T-helper 1 cell treated with Interleukin-12 subunit alpha and Interleukin-12 subunit beta and Interleukin-4 antibody, amounts not matched to agents 30 μg/mL and 1 μg/mL, for 36 hours (primary cell): ENCODE measurements around the gene CCDC188.

ENCODE experiments used
- H3K27ac Mint-ChIP-seq: one replicate; pipeline ENCODE4 v1.8.0; 2021; ENCODE audit warnings: mild to moderate bottlenecking, mixed read lengths
- H3K27me3 Mint-ChIP-seq: one replicate; pipeline ENCODE4 v1.8.0; 2021; ENCODE audit warnings: low read depth, mixed read lengths
- H3K36me3 Mint-ChIP-seq: one replicate; pipeline ENCODE4 v1.8.0; 2021; ENCODE audit warnings: low read depth, mixed read lengths
- H3K4me1 Mint-ChIP-seq: one replicate; pipeline ENCODE4 v1.8.0; 2021; ENCODE audit warnings: low read depth, mixed read lengths
- H3K4me3 Mint-ChIP-seq: one replicate; pipeline ENCODE4 v1.8.0; 2021; ENCODE audit warnings: mild to moderate bottlenecking, moderate library complexity, mixed read lengths
- H3K9me3 Mint-ChIP-seq: one replicate; pipeline ENCODE4 v1.8.0; 2021; ENCODE audit warnings: mixed read lengths

CCDC188 gene

GRCh38 chr22:20188567-20188877 lies 37.7 kb upstream of the CCDC188 start:
- no peak overlapping the region for H3K27ac Mint-ChIP-seq
- H3K9me3 Mint-ChIP-seq: no peaks in the 10 kb centered on the region

GRCh38 chr22:20187777-20188566 lies 37.1 kb upstream of the CCDC188 start:
- H3K36me3 Mint-ChIP-seq: no peaks in the 10 kb centered on the region
- H3K4me3 Mint-ChIP-seq: no peak overlapping the region
- no peaks in the 10 kb centered on the region for H3K27me3 Mint-ChIP-seq
- no peaks in the 10 kb centered on the region for H3K4me1 Mint-ChIP-seq
- H3K9me3 Mint-ChIP-seq: no peaks in the 10 kb centered on the region
- H3K27ac Mint-ChIP-seq: no peak overlapping the region

More at GRCh38 chr22:20188567-20188877, 37.7 kb upstream of the CCDC188 start:
- H3K36me3 Mint-ChIP-seq: no peaks in the 10 kb centered on the region
- no peaks in the 10 kb centered on the region for H3K27me3 Mint-ChIP-seq
- no peaks in the 10 kb centered on the region for H3K4me1 Mint-ChIP-seq
- H3K4me3 Mint-ChIP-seq: no peak overlapping the region

- no peaks in the 10 kb centered on the region for H3K27me3 Mint-ChIP-seq
- H3K4me1 Mint-ChIP-seq: no peaks in the 10 kb centered on the region
- H3K4me3 Mint-ChIP-seq: no peak overlapping the region
- H3K36me3 Mint-ChIP-seq: no peaks in the 10 kb centered on the region
- H3K9me3 Mint-ChIP-seq: no peaks in the 10 kb centered on the region
- H3K27ac Mint-ChIP-seq: no peak overlapping the region
Measured at GRCh38 chr22:20186871-20187546, 36.2 kb upstream of the CCDC188 start.

GRCh38 chr22:20186183-20186870 lies 35.5 kb upstream of the CCDC188 start:
- H3K27me3 Mint-ChIP-seq: no peaks in the 10 kb centered on the region
- no peaks in the 10 kb centered on the region for H3K4me1 Mint-ChIP-seq
- H3K36me3 Mint-ChIP-seq: no peaks in the 10 kb centered on the region
- no peak overlapping the region for H3K4me3 Mint-ChIP-seq
- no peaks in the 10 kb centered on the region for H3K9me3 Mint-ChIP-seq
- no peak overlapping the region for H3K27ac Mint-ChIP-seq

- no peak overlapping the region for H3K4me3 Mint-ChIP-seq
- H3K27me3 Mint-ChIP-seq: no peaks in the 10 kb centered on the region
- no peaks in the 10 kb centered on the region for H3K4me1 Mint-ChIP-seq
- H3K36me3 Mint-ChIP-seq: no peaks in the 10 kb centered on the region
- no peaks in the 10 kb centered on the region for H3K9me3 Mint-ChIP-seq
- H3K27ac Mint-ChIP-seq: no peak overlapping the region
Measured at GRCh38 chr22:20185750-20186149, 34.9 kb upstream of the CCDC188 start.

- no peaks in the 10 kb centered on the region for H3K36me3 Mint-ChIP-seq
- no peak overlapping the region for H3K4me3 Mint-ChIP-seq
- H3K4me1 Mint-ChIP-seq: no peaks in the 10 kb centered on the region
- no peak overlapping the region for H3K27ac Mint-ChIP-seq
- H3K9me3 Mint-ChIP-seq: no peaks in the 10 kb centered on the region
- H3K27me3 Mint-ChIP-seq: no peaks in the 10 kb centered on the region
Measured at GRCh38 chr22:20184501-20185165, 33.8 kb upstream of the CCDC188 start.

GRCh38 chr22:20183823-20184222 lies 33.0 kb upstream of the CCDC188 start:
- Mint-ChIP-seq H3K4me3 (no peak overlapping the region), H3K27ac (no peak overlapping the region), H3K27me3 (no peaks in the 10 kb centered on the region), H3K4me1 (no peaks in the 10 kb centered on the region), H3K36me3 (no peaks in the 10 kb centered on the region), H3K9me3 (no peaks in the 10 kb centered on the region)

- H3K9me3 Mint-ChIP-seq: no peaks in the 10 kb centered on the region
- H3K27ac Mint-ChIP-seq: no peak overlapping the region
- H3K4me1 Mint-ChIP-seq: no peaks in the 10 kb centered on the region
- H3K27me3 Mint-ChIP-seq: no peaks in the 10 kb centered on the region
- H3K36me3 Mint-ChIP-seq: no peaks in the 10 kb centered on the region
- H3K4me3 Mint-ChIP-seq: no peak overlapping the region
Measured at GRCh38 chr22:20183101-20183500, 32.2 kb upstream of the CCDC188 start.

GRCh38 chr22:20182365-20182764 lies 31.5 kb upstream of the CCDC188 start:
- Mint-ChIP-seq H3K27ac (no peak overlapping the region), H3K4me1 (no peaks in the 10 kb centered on the region), H3K4me3 (no peak overlapping the region), H3K36me3 (no peaks in the 10 kb centered on the region), H3K27me3 (no peaks in the 10 kb centered on the region), H3K9me3 (no peaks in the 10 kb centered on the region)

GRCh38 chr22:20181884-20182236 lies 31.0 kb upstream of the CCDC188 start:
- no peaks in the 10 kb centered on the region for H3K9me3 Mint-ChIP-seq
- H3K36me3 Mint-ChIP-seq: no peaks in the 10 kb centered on the region
- H3K27me3 Mint-ChIP-seq: no peaks in the 10 kb centered on the region
- no peak overlapping the region for H3K4me3 Mint-ChIP-seq
- no peak overlapping the region for H3K27ac Mint-ChIP-seq
- no peaks in the 10 kb centered on the region for H3K4me1 Mint-ChIP-seq

GRCh38 chr22:20181194-20181883 lies 30.5 kb upstream of the CCDC188 start:
- Mint-ChIP-seq H3K4me1 (no peaks in the 10 kb centered on the region), H3K27me3 (no peaks in the 10 kb centered on the region), H3K27ac (no peak overlapping the region), H3K4me3 (no peak overlapping the region), H3K36me3 (no peaks in the 10 kb centered on the region), H3K9me3 (no peaks in the 10 kb centered on the region)

- H3K27me3 Mint-ChIP-seq: no peaks in the 10 kb centered on the region
- H3K4me1 Mint-ChIP-seq: no peaks in the 10 kb centered on the region
- H3K4me3 Mint-ChIP-seq: no peak overlapping the region
- H3K9me3 Mint-ChIP-seq: no peaks in the 10 kb centered on the region
- no peaks in the 10 kb centered on the region for H3K36me3 Mint-ChIP-seq
- no peak overlapping the region for H3K27ac Mint-ChIP-seq
Measured at GRCh38 chr22:20180640-20181039, 29.8 kb upstream of the CCDC188 start.

- H3K9me3 Mint-ChIP-seq: no peaks in the 10 kb centered on the region
- no peaks in the 10 kb centered on the region for H3K36me3 Mint-ChIP-seq
- no peaks in the 10 kb centered on the region for H3K4me1 Mint-ChIP-seq
- H3K27me3 Mint-ChIP-seq: no peaks in the 10 kb centered on the region
- H3K4me3 Mint-ChIP-seq: no peak overlapping the region
- no peak overlapping the region for H3K27ac Mint-ChIP-seq
Measured at GRCh38 chr22:20180245-20180630, 29.4 kb upstream of the CCDC188 start.

- Mint-ChIP-seq H3K36me3 (no peaks in the 10 kb centered on the region), H3K27ac (no peak overlapping the region), H3K4me3 (no peak overlapping the region), H3K27me3 (no peaks in the 10 kb centered on the region), H3K9me3 (no peaks in the 10 kb centered on the region), H3K4me1 (no peaks in the 10 kb centered on the region)
Measured at GRCh38 chr22:20179455-20180244, 28.8 kb upstream of the CCDC188 start.
